Progenitor cell of endocrine pancreas (in vitro differentiated cells): Measurements from ENCODE around the gene CLCN5. TPM values are rescaled to one million over a fixed set of nuclear protein-coding genes. Genes with fewer than 3 reads are reported as not detected.

Experiments used
- DNase-seq: peaks from one replicate; pipeline ENCODE4 v3.0.0; 2021; ENCODE audit warnings: low spot score; ENCODE audit not compliant: unreplicated experiment
- H3K27ac Mint-ChIP-seq: 2 replicates; pipeline ENCODE4 v1.8.0; 2021; ENCODE audit warnings: mild to moderate bottlenecking, moderate library complexity, mixed read lengths
- H3K27me3 Mint-ChIP-seq: 2 replicates; pipeline ENCODE4 v1.8.0; 2021; ENCODE audit warnings: mixed read lengths
- H3K36me3 Mint-ChIP-seq: 2 replicates; pipeline ENCODE4 v1.8.0; 2022; ENCODE audit warnings: mixed read lengths; ENCODE audit not compliant: insufficient read depth
- H3K4me1 Mint-ChIP-seq: 2 replicates; pipeline ENCODE4 v1.8.0; 2021; ENCODE audit warnings: low read depth, mixed read lengths
- H3K4me3 Mint-ChIP-seq: 2 replicates; pipeline ENCODE4 v1.8.0; 2021; ENCODE audit warnings: low read depth, mild to moderate bottlenecking, moderate library complexity, mixed read lengths
- H3K9me3 Mint-ChIP-seq: 2 replicates; pipeline ENCODE4 v1.8.0; 2021; ENCODE audit warnings: low read depth, mixed read lengths
- CTCF ChIP-seq: fragments of 200-600 bp; sonication (generic); IDR thresholded peaks from one replicate; pipeline ENCODE4 v1.5.0; 2021; ENCODE audit warnings: antibody characterized with exemption, mild to moderate bottlenecking; ENCODE audit not compliant: unreplicated experiment
- total RNA-seq: library from RNA; stranded (reverse); gene quantifications from 2 replicates; pipeline ENCODE4 v1.2.1, GENCODE V29; 2021

The CLCN5 gene
- total RNA-seq, 1 donor from 2014 or later: 14.0 TPM

- Mint-ChIP-seq H3K4me1 (no peaks in the 10 kb centered on the region), H3K4me3 (no peak overlapping the region), H3K9me3 (peaks cover 15% of the 10 kb centered on the region), H3K36me3 (no peaks in the 10 kb centered on the region), H3K27me3 (no peaks in the 10 kb centered on the region), H3K27ac (no peak overlapping the region)
- TF ChIP-seq CTCF: no peak
- DNase-seq: no peak
Measured at GRCh38 chrX:49932791-49933190, 10.4 kb downstream of the CLCN5 start.

- Mint-ChIP-seq H3K27ac (no peak overlapping the region), H3K27me3 (no peaks in the 10 kb centered on the region), H3K9me3 (peaks cover 15% of the 10 kb centered on the region), H3K4me1 (no peaks in the 10 kb centered on the region), H3K36me3 (no peaks in the 10 kb centered on the region), H3K4me3 (no peak overlapping the region)
- no peak for TF ChIP-seq CTCF
- no peak for DNase-seq
Measured at GRCh38 chrX:49934148-49934547, 11.8 kb downstream of the CLCN5 start.

- no peak for TF ChIP-seq CTCF
- peaks cover 18% of the 10 kb centered on the region for H3K9me3 Mint-ChIP-seq
- H3K4me1 Mint-ChIP-seq: no peaks in the 10 kb centered on the region
- H3K27me3 Mint-ChIP-seq: no peaks in the 10 kb centered on the region
- DNase-seq: no peak
- H3K36me3 Mint-ChIP-seq: no peaks in the 10 kb centered on the region
- no peak overlapping the region for H3K27ac Mint-ChIP-seq
- H3K4me3 Mint-ChIP-seq: no peak overlapping the region
Measured at GRCh38 chrX:49934729-49935128, 12.3 kb downstream of the CLCN5 start.

- H3K9me3 Mint-ChIP-seq: peaks cover 3% of the 10 kb centered on the region
- H3K36me3 Mint-ChIP-seq: no peaks in the 10 kb centered on the region
- no peak for DNase-seq
- no peak for TF ChIP-seq CTCF
- H3K4me1 Mint-ChIP-seq: no peaks in the 10 kb centered on the region
- H3K27ac Mint-ChIP-seq: no peak overlapping the region
- H3K4me3 Mint-ChIP-seq: no peak overlapping the region
- no peaks in the 10 kb centered on the region for H3K27me3 Mint-ChIP-seq
Measured at GRCh38 chrX:49947781-49948180, 25.4 kb downstream of the CLCN5 start.

GRCh38 chrX:49949961-49950360 lies 27.6 kb downstream of the CLCN5 start:
- H3K36me3 Mint-ChIP-seq: no peaks in the 10 kb centered on the region
- no peak for DNase-seq
- H3K27ac Mint-ChIP-seq: no peak overlapping the region
- H3K4me1 Mint-ChIP-seq: no peaks in the 10 kb centered on the region
- H3K9me3 Mint-ChIP-seq: peaks cover 7% of the 10 kb centered on the region
- no peaks in the 10 kb centered on the region for H3K27me3 Mint-ChIP-seq
- H3K4me3 Mint-ChIP-seq: no peak overlapping the region
- no peak for TF ChIP-seq CTCF
